Naive thymus-derived CD8-positive, alpha-beta T cell (primary cell): ENCODE measurements around the gene TMEM201. TPM values are rescaled to one million over a fixed set of nuclear protein-coding genes. Genes with fewer than 3 reads are reported as not detected.
A peak's percentile ranks its signal among the peaks of the same experiment; 100 is the strongest.

Experiments
- ATAC-seq, 2 donors: fragments of 150-1000 bp; cut with Tn5 transposase in 1 of 2; sonication (Bioruptor Pico), chemical (Tn5 transposase) in 1 of 2; 1 replicate in 1 of 2; 2 replicates in 1 of 2; pipeline ENCODE4 v1.10.0; 2021; ENCODE audit warnings: mild to moderate bottlenecking in 2 of 2, moderate library complexity in 2 of 2
- POLR2A ChIA-PET: fragments of 350-600 bp; sonication (Branson Sonifier 250); formaldehyde crosslinking; loops from one replicate; lab custom pipeline; 2021; ENCODE audit warnings: antibody characterized with exemption; lab: Charles Lee
- DNase-seq, 10 donors: peaks; one replicate each; pipeline versions ENCODE4 v3.0.0 to v3.0.0-alpha.2; 2020 to 2022
- H3K27ac Mint-ChIP-seq, 10 donors: one replicate each; pipeline ENCODE4 v1.8.0; 2020 to 2022; ENCODE audit warnings: mild to moderate bottlenecking in 10 of 10, mixed read lengths in 10 of 10, moderate library complexity in 4 of 10, inconsistent platforms in 1 of 10
- H3K27me3 Mint-ChIP-seq, 5 donors: one replicate each; pipeline ENCODE4 v1.8.0; 2021 to 2022; ENCODE audit warnings: mixed read lengths in 5 of 5
- H3K36me3 Mint-ChIP-seq, 3 donors: one replicate each; pipeline ENCODE4 v1.8.0; 2020 to 2022; ENCODE audit warnings: mixed read lengths in 3 of 3, mild to moderate bottlenecking in 2 of 3, inconsistent platforms in 1 of 3
- H3K4me1 Mint-ChIP-seq, 4 donors: one replicate each; pipeline ENCODE4 v1.8.0; 2021 to 2022; ENCODE audit warnings: mixed read lengths in 4 of 4
- H3K4me3 Mint-ChIP-seq, 10 donors: one replicate each; pipeline ENCODE4 v1.8.0; 2020 to 2022; ENCODE audit warnings: mild to moderate bottlenecking in 10 of 10, mixed read lengths in 10 of 10, moderate library complexity in 6 of 10, inconsistent platforms in 1 of 10
- H3K9me3 Mint-ChIP-seq, 9 donors: one replicate each; pipeline ENCODE4 v1.8.0; 2020 to 2022; ENCODE audit warnings: mixed read lengths in 9 of 9, mild to moderate bottlenecking in 3 of 9, inconsistent platforms in 1 of 9, moderate library complexity in 1 of 9
- polyA plus RNA-seq, 3 donors: library from polyadenylated mRNA; unstranded; fragments of 300-500 nt; fragmentation: Illumina TruSeq; gene quantifications; one replicate each; pipeline ENCODE4 v1.2.3, GENCODE V29; 2021
- total RNA-seq, 8 experiments: library from RNA in 2 of 8; stranded (reverse) in 2 of 8; gene quantifications; one replicate each; pipeline ENCODE4 v1.2.3 and lab custom pipeline; 2021 to 2026

The TMEM201 gene
- total and polyA plus RNA-seq, 5 experiments from 2014 or later: 0.73 to 9.2 (median 2.2) TPM

DNA sequence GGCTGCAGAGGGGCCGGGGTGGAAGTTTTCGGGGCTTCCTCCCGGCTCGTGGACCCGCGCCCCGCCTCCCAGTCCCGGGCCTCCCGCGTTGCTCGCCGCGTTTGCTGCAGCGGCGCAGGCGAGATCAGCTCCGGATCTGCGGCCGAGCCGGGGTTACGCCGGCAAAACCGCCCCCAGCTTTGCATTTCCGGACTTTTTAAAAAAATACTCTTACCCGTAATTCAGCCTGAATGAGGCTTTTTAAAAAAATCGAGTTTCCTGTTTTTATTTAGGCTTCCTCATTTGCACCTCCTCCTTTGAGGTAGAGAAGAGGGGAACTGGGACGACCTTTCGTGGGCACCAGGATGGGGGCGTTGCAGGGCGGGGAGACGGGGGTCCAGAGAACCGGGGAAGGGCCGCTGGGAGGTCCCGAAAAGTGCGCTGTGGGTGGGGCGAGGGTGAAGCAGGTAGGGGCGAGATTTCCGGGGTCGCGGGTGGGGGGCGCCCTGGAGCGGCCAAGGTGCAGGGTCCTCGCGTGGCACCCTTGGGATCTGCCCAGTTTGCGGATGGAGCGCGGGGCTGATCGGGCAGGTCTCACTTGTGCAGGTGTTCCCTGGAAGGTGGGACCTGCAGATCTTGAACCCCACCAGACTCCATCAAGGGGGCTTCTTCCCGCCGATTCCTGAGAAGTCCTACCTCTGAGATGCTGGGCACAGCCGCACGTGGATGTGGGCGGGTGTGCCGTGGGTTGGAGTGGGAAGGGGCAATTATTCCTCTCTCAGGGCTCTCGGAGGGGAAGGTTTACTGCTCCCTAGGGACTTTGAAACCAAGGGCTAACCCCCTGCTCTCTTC lies 63.9 kb downstream of the TMEM201 start:
- POLR2A ChIA-PET: interaction anchor here (1.0 to 46.7 kb wide), 15 partner anchors 19 to 382 kb away, joined by 3 to 1921 read pairs (median 11); partner anchors contain the start of genes CLSTN1, LZIC and NMNAT1
- peak overlapping the region; percentile 95 to 98 (median 96) for H3K27ac Mint-ChIP-seq
- peaks cover 29 to 89% (median 81%) of the 10 kb centered on the region in 4 donors for H3K4me1 Mint-ChIP-seq
- H3K9me3 Mint-ChIP-seq: peaks cover 0 to 2% (median 0%) of the 10 kb centered on the region in 9 donors
- DNase-seq (peak; percentile 64 to 91 (median 78)), ATAC-seq (peak; percentile 43 to 63)
- peak overlapping the region; percentile 92 to 99 (median 96) for H3K4me3 Mint-ChIP-seq
- peaks cover 4 to 12% (median 5%) of the 10 kb centered on the region in 3 donors for H3K36me3 Mint-ChIP-seq
- no peaks in the 10 kb centered on the region for H3K27me3 Mint-ChIP-seq

DNA sequence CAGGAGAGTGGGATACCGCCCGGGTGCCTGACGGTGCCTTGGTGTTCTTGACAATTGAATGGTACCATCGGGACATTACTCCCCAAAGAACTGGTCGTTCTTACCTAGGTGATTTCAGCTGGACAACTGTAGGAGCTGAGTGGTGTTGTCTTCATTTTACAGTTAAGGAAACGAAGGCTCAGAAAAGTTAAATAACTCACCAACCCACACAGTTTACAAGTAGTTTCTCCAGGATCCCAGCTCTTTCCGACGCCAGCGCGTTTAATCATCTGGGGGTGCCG lies 64.4 kb downstream of the TMEM201 start:
- Mint-ChIP-seq H3K27ac (peak overlapping the region; percentile 95 to 98 (median 96)), H3K36me3 (peaks cover 4 to 16% (median 5%) of the 10 kb centered on the region in 3 donors), H3K27me3 (no peaks in the 10 kb centered on the region), H3K9me3 (peaks cover 0 to 2% (median 0%) of the 10 kb centered on the region in 9 donors), H3K4me3 (peak overlapping the region; percentile 92 to 99 (median 96)), H3K4me1 (peaks cover 35 to 89% (median 81%) of the 10 kb centered on the region in 4 donors)
- DNase-seq (peak in 1 of 10 donors; percentile 26), ATAC-seq (peak in 1 of 2 donors; percentile 1)
- POLR2A ChIA-PET: interaction anchor here (0.9 to 46.7 kb wide), 11 partner anchors 19 to 381 kb away, joined by 3 to 1921 read pairs (median 11); partner anchors contain the start of genes LZIC and NMNAT1

GRCh38 chr1:9653491-9654050 lies 64.9 kb downstream of the TMEM201 start:
- POLR2A ChIA-PET: interaction anchor here (0.9 to 46.7 kb wide), 11 partner anchors 18 to 381 kb away, joined by 3 to 1921 read pairs (median 11); partner anchors contain the start of genes LZIC and NMNAT1
- peaks cover 0 to 2% (median 0%) of the 10 kb centered on the region in 9 donors for H3K9me3 Mint-ChIP-seq
- no peaks in the 10 kb centered on the region for H3K27me3 Mint-ChIP-seq
- peak overlapping the region; percentile 95 to 98 (median 96) for H3K27ac Mint-ChIP-seq
- peak overlapping the region; percentile 92 to 99 (median 96) for H3K4me3 Mint-ChIP-seq
- peaks cover 4 to 16% (median 5%) of the 10 kb centered on the region in 3 donors for H3K36me3 Mint-ChIP-seq
- H3K4me1 Mint-ChIP-seq: peaks cover 35 to 87% (median 81%) of the 10 kb centered on the region in 4 donors
- DNase-seq (peak in 4 of 10 donors; percentile 20 to 46 (median 39)), ATAC-seq (peak in 1 of 2 donors; percentile 9)

GRCh38 chr1:9654051-9654833 lies 65.5 kb downstream of the TMEM201 start:
- H3K9me3 Mint-ChIP-seq: peaks cover 0 to 2% (median 0%) of the 10 kb centered on the region in 9 donors
- H3K4me3 Mint-ChIP-seq: peak overlapping the region; percentile 92 to 99 (median 96)
- H3K4me1 Mint-ChIP-seq: peaks cover 37 to 83% (median 80%) of the 10 kb centered on the region in 4 donors
- H3K27ac Mint-ChIP-seq: peak overlapping the region; percentile 95 to 98 (median 96)
- H3K27me3 Mint-ChIP-seq: no peaks in the 10 kb centered on the region
- DNase-seq (peak in 6 of 10 donors; percentile 20 to 49 (median 34)), ATAC-seq (peak; percentile 19 to 22)
- POLR2A ChIA-PET: interaction anchor here (0.9 to 46.7 kb wide), 14 partner anchors 18 to 380 kb away, joined by 3 to 1921 read pairs (median 6); partner anchors contain the start of genes LZIC and NMNAT1
- peaks cover 4 to 16% (median 5%) of the 10 kb centered on the region in 3 donors for H3K36me3 Mint-ChIP-seq

DNA sequence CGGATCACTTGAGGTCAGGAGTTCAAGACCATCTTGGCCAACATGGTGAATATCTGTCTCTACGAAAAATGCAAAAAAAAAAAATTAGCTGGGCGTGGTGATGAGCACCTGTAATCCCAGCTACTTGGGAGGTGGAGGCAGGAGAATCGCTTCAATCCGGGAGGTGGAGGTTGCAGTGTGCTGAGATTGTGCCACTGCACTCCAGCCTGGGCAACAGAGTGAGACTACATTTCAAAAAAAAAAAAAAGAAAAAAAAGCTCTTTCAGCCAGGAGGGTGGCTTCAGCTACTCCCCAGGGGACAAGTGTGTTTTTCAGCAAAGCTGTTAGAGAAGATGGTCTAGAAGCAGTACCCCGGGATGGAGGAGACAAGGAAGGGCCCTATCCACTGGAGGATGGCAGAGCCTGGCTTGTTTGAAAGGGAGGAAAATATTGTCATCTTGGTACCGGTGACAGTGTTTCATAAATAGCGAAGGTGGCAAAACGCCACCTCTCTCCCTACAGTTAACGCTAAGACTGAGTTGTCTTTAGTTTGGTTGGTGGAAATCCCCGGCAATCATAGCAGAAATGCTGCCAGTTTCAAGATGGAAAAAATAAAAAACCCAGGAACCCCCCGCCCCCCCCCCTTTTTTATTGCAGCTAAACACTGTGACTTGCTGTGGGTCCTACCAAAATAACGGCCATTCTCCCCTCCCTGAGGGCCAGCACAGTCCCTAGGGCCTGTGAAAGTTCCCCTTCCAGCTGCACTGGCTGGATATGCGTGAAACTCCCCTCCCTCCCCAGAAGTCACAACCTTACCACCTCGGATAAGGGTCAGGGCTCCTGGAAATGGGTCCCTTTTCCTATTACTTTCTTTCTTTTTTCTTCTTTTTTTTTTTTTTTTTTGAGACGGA lies 66.4 kb downstream of the TMEM201 start:
- peak; percentile 33 to 43 for ATAC-seq
- peak in 8 of 10 donors; percentile 23 to 66 (median 50) for DNase-seq
- H3K27ac Mint-ChIP-seq: peak overlapping the region; percentile 95 to 98 (median 96)
- H3K4me3 Mint-ChIP-seq: peak overlapping the region; percentile 92 to 99 (median 96)
- peaks cover 4 to 24% (median 5%) of the 10 kb centered on the region in 3 donors for H3K36me3 Mint-ChIP-seq
- H3K4me1 Mint-ChIP-seq: peaks cover 37 to 84% (median 80%) of the 10 kb centered on the region in 4 donors
- POLR2A ChIA-PET: interaction anchor here (0.6 to 46.7 kb wide), 14 partner anchors 17 to 238 kb away, joined by 3 to 1921 read pairs (median 4); no protein-coding TSS in a partner anchor
- no peaks in the 10 kb centered on the region for H3K27me3 Mint-ChIP-seq
- peaks cover 0 to 2% (median 0%) of the 10 kb centered on the region in 9 donors for H3K9me3 Mint-ChIP-seq

DNA sequence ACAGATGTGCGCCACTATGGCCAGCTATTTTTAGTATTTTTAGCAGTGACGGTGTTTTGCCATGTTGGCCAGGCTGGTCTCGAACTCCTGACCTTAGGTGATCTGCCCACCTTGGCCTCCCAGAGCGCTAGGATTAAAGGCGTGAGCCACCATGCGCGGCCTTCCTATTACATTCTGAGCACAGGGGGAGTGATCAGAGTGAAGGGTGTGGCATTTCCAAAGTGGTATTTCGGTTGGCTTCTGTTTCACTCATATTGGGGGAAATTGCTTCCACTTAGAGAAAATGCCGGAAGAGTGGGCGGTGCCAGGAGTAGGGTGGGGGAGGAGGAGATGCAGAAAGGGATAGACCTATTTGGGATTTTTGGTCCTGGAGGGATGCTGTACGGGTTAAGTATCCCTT lies 67.1 kb downstream of the TMEM201 start:
- Mint-ChIP-seq H3K36me3 (peaks cover 4 to 32% (median 5%) of the 10 kb centered on the region in 3 donors), H3K27me3 (no peaks in the 10 kb centered on the region), H3K27ac (peak overlapping the region; percentile 87 to 98 (median 96)), H3K4me1 (peaks cover 42 to 84% (median 80%) of the 10 kb centered on the region in 4 donors), H3K4me3 (peak overlapping the region; percentile 92 to 99 (median 96)), H3K9me3 (peaks cover 0 to 2% (median 0%) of the 10 kb centered on the region in 9 donors)
- DNase-seq (no peak), ATAC-seq (no peak)
- POLR2A ChIA-PET: interaction anchor here (0.6 to 46.7 kb wide), 11 partner anchors 16 to 237 kb away, joined by 3 to 1921 read pairs (median 6); no protein-coding TSS in a partner anchor

GRCh38 chr1:9657521-9658032 lies 68.9 kb downstream of the TMEM201 start:
- DNase-seq: no peak
- H3K36me3 Mint-ChIP-seq: peaks cover under 1 to 45% (median 8%) of the 10 kb centered on the region in 3 donors
- POLR2A ChIA-PET: interaction anchor here (0.6 to 46.7 kb wide), 6 partner anchors 14 to 260 kb away, joined by 7 to 1921 read pairs (median 294); no protein-coding TSS in a partner anchor
- H3K27ac Mint-ChIP-seq: peak overlapping the region; percentile 87 to 98 (median 94)
- no peak for ATAC-seq
- H3K4me3 Mint-ChIP-seq: peak overlapping the region; percentile 76 to 99 (median 92)
- H3K4me1 Mint-ChIP-seq: peaks cover 41 to 93% (median 85%) of the 10 kb centered on the region in 4 donors
- no peaks in the 10 kb centered on the region for H3K9me3 Mint-ChIP-seq
- no peaks in the 10 kb centered on the region for H3K27me3 Mint-ChIP-seq

- DNase-seq: peak in 2 of 10 donors; percentile 43 to 56
- Mint-ChIP-seq H3K36me3 (peaks cover 0 to 51% (median 8%) of the 10 kb centered on the region in 3 donors), H3K27me3 (no peaks in the 10 kb centered on the region)
These were observed 69.5 kb downstream of the TMEM201 start for GRCh38 chr1:9658199-9658598.

GRCh38 chr1:9659328-9659727 lies 70.6 kb downstream of the TMEM201 start:
- Mint-ChIP-seq H3K36me3 (peaks cover 0 to 58% (median 4%) of the 10 kb centered on the region in 3 donors), H3K4me1 (peaks cover 35 to 93% (median 84%) of the 10 kb centered on the region in 4 donors), H3K27me3 (no peaks in the 10 kb centered on the region), H3K9me3 (no peaks in the 10 kb centered on the region), H3K4me3 (peak overlapping the region in 9 of 10 donors; percentile 29 to 95 (median 67)), H3K27ac (peak overlapping the region; percentile 71 to 98 (median 86))
- POLR2A ChIA-PET: interaction anchor here (13.4 to 46.7 kb wide), 4 partner anchors 13 to 53 kb away, joined by 284 to 1921 read pairs (median 557); no protein-coding TSS in a partner anchor
- ATAC-seq (no peak), DNase-seq (no peak)

More at GRCh38 chr1:9658199-9658598, 69.5 kb downstream of the TMEM201 start:
- H3K4me3 Mint-ChIP-seq: peak overlapping the region; percentile 76 to 99 (median 92)
- no peaks in the 10 kb centered on the region for H3K9me3 Mint-ChIP-seq
- H3K4me1 Mint-ChIP-seq: peaks cover 43 to 98% (median 88%) of the 10 kb centered on the region in 4 donors
- peak overlapping the region; percentile 87 to 98 (median 94) for H3K27ac Mint-ChIP-seq
- POLR2A ChIA-PET: interaction anchor here (13.4 to 46.7 kb wide), 4 partner anchors 14 to 54 kb away, joined by 284 to 1921 read pairs (median 557); no protein-coding TSS in a partner anchor
- ATAC-seq: peak; percentile 11 to 12

- peak overlapping the region in 9 of 10 donors; percentile 43 to 98 (median 81) for H3K27ac Mint-ChIP-seq
- peaks cover 0 to 85% (median 7%) of the 10 kb centered on the region in 3 donors for H3K36me3 Mint-ChIP-seq
- H3K27me3 Mint-ChIP-seq: no peaks in the 10 kb centered on the region
- H3K4me3 Mint-ChIP-seq: peak overlapping the region in 5 of 10 donors; percentile 10 to 64 (median 50)
- no peak for DNase-seq
- H3K4me1 Mint-ChIP-seq: peaks cover 26 to 83% (median 71%) of the 10 kb centered on the region in 4 donors
- no peak for ATAC-seq
- POLR2A ChIA-PET: interaction anchor here (0.7 to 46.7 kb wide), 5 partner anchors 7 to 49 kb away, joined by 4 to 1921 read pairs (median 284); partner anchors contain the start of gene PIK3CD
- H3K9me3 Mint-ChIP-seq: no peaks in the 10 kb centered on the region
These were observed 74.5 kb downstream of the TMEM201 start for GRCh38 chr1:9663257-9663656.
